ENCODE data around the gene RHOBTB1.

Gene RHOBTB1

DNA sequence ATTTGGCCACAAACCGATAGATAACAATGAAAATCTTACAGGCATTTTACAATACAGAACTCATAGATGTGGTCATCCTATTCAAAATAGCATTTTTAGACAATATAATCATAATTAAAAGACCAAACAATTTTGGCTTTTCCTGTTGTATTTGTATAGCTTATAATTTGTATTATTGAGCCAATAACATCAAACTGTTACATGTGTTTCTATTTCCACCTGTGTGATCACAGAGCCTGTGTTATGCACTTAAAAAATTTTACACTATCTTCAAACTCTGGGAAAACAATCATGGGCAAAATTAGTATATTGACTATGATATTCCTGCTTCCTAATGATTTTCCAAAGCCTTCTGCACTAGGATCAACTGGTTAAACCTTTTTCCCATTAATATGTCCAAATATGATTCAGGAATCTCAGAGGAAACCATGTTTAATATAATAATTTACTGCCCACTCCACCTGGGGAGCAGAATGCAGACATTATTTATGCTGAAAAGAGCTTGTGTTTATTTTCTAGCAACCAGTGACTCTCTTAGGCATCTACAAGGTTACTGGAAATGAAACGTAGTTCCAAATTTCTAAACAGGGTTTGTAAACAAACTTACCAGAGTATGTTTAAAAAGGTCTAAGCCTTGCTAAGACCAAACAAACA lies 1.7 kb downstream of the RHOBTB1 start:
- no peak overlapping the region for H3K4me3 ChIP-seq (ENCODE audit: low read depth, low read length)
- TF ChIP-seq, protein P1, sequence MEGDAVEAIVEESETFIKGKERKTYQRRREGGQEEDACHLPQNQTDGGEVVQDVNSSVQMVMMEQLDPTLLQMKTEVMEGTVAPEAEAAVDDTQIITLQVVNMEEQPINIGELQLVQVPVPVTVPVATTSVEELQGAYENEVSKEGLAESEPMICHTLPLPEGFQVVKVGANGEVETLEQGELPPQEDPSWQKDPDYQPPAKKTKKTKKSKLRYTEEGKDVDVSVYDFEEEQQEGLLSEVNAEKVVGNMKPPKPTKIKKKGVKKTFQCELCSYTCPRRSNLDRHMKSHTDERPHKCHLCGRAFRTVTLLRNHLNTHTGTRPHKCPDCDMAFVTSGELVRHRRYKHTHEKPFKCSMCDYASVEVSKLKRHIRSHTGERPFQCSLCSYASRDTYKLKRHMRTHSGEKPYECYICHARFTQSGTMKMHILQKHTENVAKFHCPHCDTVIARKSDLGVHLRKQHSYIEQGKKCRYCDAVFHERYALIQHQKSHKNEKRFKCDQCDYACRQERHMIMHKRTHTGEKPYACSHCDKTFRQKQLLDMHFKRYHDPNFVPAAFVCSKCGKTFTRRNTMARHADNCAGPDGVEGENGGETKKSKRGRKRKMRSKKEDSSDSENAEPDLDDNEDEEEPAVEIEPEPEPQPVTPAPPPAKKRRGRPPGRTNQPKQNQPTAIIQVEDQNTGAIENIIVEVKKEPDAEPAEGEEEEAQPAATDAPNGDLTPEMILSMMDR (IDR thresholded peaks at IDR 0.05; ENCODE audit: borderline replicate concordance, insufficient read depth, low read depth, low read length): no peak

DNA sequence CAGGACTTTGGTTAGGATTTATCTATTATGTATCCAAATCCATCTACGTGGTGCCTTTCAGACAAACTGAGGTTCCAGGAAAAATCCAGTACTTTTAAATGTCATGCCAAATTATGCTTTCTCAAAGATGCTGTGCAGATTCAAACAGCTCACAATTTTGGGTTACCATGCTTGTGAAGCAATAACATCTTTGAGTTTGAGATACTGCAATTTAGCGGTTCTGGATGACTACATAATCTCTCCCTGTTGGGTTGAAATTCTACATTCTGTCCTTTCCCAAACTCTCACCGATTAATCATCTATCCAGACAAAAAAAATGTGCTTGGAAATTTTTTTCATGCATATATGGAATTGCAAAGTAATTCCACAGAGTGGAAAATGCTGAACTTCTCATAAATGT lies 3.5 kb downstream of the RHOBTB1 start:
- no peak overlapping the region for H3K4me3 ChIP-seq (ENCODE audit: low read depth, low read length)
- TF ChIP-seq, protein P1 (IDR thresholded peaks at IDR 0.05; ENCODE audit: borderline replicate concordance, insufficient read depth, low read depth, low read length): no peak

DNA sequence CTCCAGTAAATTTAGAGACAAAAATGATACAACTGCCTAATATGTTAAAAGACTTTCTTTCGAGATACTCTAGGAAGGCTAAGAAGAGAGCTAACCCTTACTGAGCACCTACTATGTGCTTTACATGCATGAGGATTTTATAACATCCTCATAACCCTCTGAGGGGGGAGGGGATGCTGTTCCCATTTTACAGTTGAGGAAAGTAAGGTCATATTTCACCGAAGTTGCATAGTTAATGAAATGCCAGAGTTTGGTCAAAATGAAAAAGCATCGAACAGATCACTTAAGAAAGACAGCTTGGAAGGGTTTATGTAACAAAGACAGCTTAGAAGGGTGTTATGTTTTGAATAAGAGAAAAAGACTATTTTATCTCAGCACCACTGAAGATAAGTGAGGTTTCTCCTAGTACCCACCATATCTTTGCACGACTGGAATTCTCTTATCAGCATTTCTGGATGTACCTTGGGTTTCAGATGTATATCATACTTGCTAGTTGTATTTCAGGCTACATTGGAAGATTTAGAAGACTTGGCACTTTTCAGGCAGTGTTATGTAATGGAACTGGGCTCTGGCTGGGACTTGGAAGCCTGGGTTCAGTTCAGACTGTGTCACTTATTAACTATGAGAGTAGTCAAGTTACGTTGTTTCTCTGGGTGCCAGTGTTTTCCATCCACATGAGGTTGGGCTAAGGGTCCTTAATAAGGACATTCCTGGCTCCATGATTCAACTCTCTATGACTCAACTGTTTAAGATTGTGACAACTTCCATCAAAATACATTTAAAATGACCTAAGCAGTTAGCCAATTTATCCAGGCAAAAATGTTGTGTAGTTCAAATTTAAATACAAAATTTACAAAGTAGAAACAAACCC lies 6.0 kb downstream of the RHOBTB1 start:
- TF ChIP-seq, protein P1 (IDR thresholded peaks at IDR 0.05; ENCODE audit: borderline replicate concordance, insufficient read depth, low read depth, low read length): no peak

GRCh38 chr10:60937022-60937421 lies 7.0 kb downstream of the RHOBTB1 start:
- TF ChIP-seq, protein P1 (IDR thresholded peaks at IDR 0.05; ENCODE audit: borderline replicate concordance, insufficient read depth, low read depth, low read length): no peak
- H3K4me3 ChIP-seq (ENCODE audit: low read depth, low read length): no peak overlapping the region

More for the DNA sequence above, 6.0 kb downstream of the RHOBTB1 start:
- no peak overlapping the region for H3K4me3 ChIP-seq (ENCODE audit: low read depth, low read length)

DNA sequence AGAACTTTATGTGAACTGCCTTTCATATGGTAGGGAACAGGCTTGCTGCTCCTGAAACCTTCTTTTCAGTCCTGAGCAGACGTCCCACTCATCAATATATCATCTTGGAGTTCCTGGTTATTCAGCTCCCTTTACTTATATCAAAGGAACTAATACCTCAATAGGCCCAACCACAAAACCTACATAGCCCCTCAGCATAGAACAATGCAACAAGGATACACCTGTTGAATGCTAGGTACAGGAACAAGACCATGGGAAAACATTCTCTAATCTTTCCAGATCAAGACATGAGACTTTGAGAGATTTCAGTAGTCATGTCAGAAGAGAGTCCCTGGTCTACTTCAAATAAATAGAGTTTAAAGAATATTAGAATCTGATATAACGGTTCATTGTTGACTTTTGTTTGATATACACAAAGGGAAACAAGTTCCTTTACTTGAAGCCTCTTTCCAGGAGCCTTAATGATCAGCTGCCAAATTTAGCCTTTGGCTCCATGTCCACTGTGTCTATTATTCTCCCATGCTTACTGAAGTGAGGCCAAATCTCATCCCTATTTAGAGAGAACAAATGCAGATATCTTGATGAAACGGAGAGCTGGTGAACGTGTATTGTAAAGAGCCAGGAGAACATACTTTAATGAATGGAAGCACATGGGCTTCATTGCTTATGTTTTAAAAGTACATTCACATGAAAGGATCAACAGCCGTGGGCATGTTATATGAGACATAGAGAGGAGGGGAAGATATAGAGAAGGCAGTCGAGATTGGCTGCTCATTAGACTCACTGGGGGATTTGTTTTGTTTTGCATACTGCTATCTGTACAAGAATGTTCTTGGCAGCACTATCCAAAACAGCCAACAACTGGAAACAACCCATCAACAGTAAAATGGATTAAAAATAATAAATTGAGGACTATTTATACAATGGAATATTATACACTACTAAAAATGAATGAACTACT lies 9.5 kb downstream of the RHOBTB1 start:
- no peak overlapping the region for H3K4me3 ChIP-seq (ENCODE audit: low read depth, low read length)
- TF ChIP-seq, protein P1 (IDR thresholded peaks at IDR 0.05; ENCODE audit: borderline replicate concordance, insufficient read depth, low read depth, low read length): no peak

- no peak overlapping the region for H3K4me3 ChIP-seq (ENCODE audit: low read depth, low read length)
- TF ChIP-seq, protein P1 (IDR thresholded peaks at IDR 0.05; ENCODE audit: borderline replicate concordance, insufficient read depth, low read depth, low read length): no peak
Measured at GRCh38 chr10:60932756-60933155, 11.2 kb downstream of the RHOBTB1 start.

All from GM12875 (cell line).